Loucy (cell line): ENCODE measurements around the gene ZNF12.
"Not testable (repeated sequence)": the region's sequence is repeated elsewhere in the genome, so short reads cannot be mapped to it uniquely, and the experiment has no call there.

Experiments used
- EZH2phosphoT487 ChIP-seq: fragments of 200-600 bp; IDR thresholded peaks from 2 replicates; pipeline ENCODE4 v1.6.1; 2018; ENCODE audit warnings: antibody characterized with exemption, mild to moderate bottlenecking, moderate library complexity, borderline replicate concordance
- TF ChIP-seq, protein P1 (sequence below): fragments of 200-600 bp; sonication (generic); conservative IDR thresholded peaks from 2 replicates; pipeline ENCODE4 v1.5.1; 2014; ENCODE audit warnings: mild to moderate bottlenecking, antibody characterized with exemption, low read length

DNA sequence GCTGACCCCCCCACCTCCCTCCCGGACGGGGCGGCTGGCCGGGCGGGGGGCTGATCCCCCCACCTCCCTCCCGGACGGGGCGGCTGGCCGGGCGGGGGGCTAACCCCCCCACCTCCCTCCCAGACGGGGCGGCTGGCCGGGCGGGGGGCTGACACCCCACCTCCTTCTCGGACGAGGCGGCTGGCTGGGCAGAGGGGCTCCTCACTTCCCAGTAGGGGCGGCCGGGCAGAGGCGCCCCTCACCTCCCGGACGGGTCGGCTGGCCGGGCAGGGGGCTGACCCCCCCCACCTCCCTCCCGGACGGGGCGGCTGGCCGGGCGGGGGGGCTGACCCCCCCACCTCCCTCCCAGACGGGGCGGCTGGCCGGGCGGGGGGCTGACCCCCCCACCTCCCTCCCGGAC is 35.9 kb downstream of the ZNF12 start:
- TF ChIP-seq, protein P1, sequence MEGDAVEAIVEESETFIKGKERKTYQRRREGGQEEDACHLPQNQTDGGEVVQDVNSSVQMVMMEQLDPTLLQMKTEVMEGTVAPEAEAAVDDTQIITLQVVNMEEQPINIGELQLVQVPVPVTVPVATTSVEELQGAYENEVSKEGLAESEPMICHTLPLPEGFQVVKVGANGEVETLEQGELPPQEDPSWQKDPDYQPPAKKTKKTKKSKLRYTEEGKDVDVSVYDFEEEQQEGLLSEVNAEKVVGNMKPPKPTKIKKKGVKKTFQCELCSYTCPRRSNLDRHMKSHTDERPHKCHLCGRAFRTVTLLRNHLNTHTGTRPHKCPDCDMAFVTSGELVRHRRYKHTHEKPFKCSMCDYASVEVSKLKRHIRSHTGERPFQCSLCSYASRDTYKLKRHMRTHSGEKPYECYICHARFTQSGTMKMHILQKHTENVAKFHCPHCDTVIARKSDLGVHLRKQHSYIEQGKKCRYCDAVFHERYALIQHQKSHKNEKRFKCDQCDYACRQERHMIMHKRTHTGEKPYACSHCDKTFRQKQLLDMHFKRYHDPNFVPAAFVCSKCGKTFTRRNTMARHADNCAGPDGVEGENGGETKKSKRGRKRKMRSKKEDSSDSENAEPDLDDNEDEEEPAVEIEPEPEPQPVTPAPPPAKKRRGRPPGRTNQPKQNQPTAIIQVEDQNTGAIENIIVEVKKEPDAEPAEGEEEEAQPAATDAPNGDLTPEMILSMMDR: not testable (repeated sequence)
- not testable (repeated sequence) for TF ChIP-seq EZH2phosphoT487
